Suprapubic skin (tissue), 3 donors: ENCODE results near the gene CRYBG2.

Experiments
- CTCF ChIP-seq, 2 donors: fragments of 200-600 bp in 1 of 2; fragments of 450-650 bp in 1 of 2; sonication (generic) in 1 of 2; IDR thresholded peaks; one replicate each; pipeline ENCODE4 v1.5.1; 2016 to 2019; ENCODE audit warnings: antibody characterized with exemption in 2 of 2, mild to moderate bottlenecking in 1 of 2, moderate library complexity in 1 of 2
- POLR2AphosphoS5 ChIP-seq, 3 donors: sonication (generic); formaldehyde crosslinking; IDR thresholded peaks; one replicate each; pipeline ENCODE4 v1.6.1; 2017; ENCODE audit warnings: antibody characterized with exemption in 3 of 3

GRCh38 chr1:26376050-26376449 lies 22.1 kb upstream of the CRYBG2 start:
- no peak for TF ChIP-seq CTCF (IDR thresholded peaks at IDR 0.05)
- TF ChIP-seq POLR2AphosphoS5 (IDR thresholded peaks at IDR 0.05): no peak
